Myocyte (in vitro differentiated cells): ENCODE measurements around the gene KRTAP5-7. TPM values are rescaled to one million over a fixed set of nuclear protein-coding genes. Genes with fewer than 3 reads are reported as not detected.
"Not testable (repeated sequence)": the region's sequence is repeated elsewhere in the genome, so short reads cannot be mapped to it uniquely, and the experiment has no call there.

Source experiments
- DNase-seq: peaks from one replicate; pipeline ENCODE4 v3.0.0-alpha.2; 2012; ENCODE audit warnings: low read depth
- total RNA-seq: library from RNA; depleted of rRNA; stranded (reverse); fragments of >200 nt; gene quantifications from 2 replicates; pipeline ENCODE4 v1.2.3, GENCODE V29; 2014

The KRTAP5-7 gene
- total RNA-seq, 1 donor from 2014 or later = not detected

GRCh38 chr11:71556018-71556417 is 29.0 kb downstream of the KRTAP5-7 start:
- DNase-seq = no peak

- DNase-seq = no peak
These were observed 30.2 kb downstream of the KRTAP5-7 start for GRCh38 chr11:71557257-71557656.

- DNase-seq = no peak
These were observed 31.9 kb downstream of the KRTAP5-7 start for GRCh38 chr11:71558996-71559395.

- no peak for DNase-seq
These were observed 35.1 kb downstream of the KRTAP5-7 start for GRCh38 chr11:71562120-71562519.

GRCh38 chr11:71563406-71563805 is 36.3 kb downstream of the KRTAP5-7 start:
- DNase-seq = peak; percentile 78

GRCh38 chr11:71564430-71564829 is 37.4 kb downstream of the KRTAP5-7 start:
- no peak for DNase-seq

GRCh38 chr11:71565263-71565662 is 38.2 kb downstream of the KRTAP5-7 start, which contains the start of gene KRTAP5-10:
TSS of gene KRTAP5-10 (plus strand) at chr11:71565563. CDS start at chr11:71565588, 25 bp downstream.
- no peak for DNase-seq

- no peak for DNase-seq
These were observed 39.1 kb downstream of the KRTAP5-7 start for GRCh38 chr11:71566081-71566620.

GRCh38 chr11:71566626-71567599 is 39.8 kb downstream of the KRTAP5-7 start:
- DNase-seq = not testable (repeated sequence)

- not testable (repeated sequence) for DNase-seq
These were observed 40.6 kb downstream of the KRTAP5-7 start for GRCh38 chr11:71567633-71568032.

GRCh38 chr11:71568704-71569349 is 41.8 kb downstream of the KRTAP5-7 start:
- peak; percentile 7 for DNase-seq

GRCh38 chr11:71571101-71571850 is 44.2 kb downstream of the KRTAP5-7 start:
- not testable (repeated sequence) for DNase-seq

GRCh38 chr11:71572811-71573210 is 45.7 kb downstream of the KRTAP5-7 start:
- no peak for DNase-seq

GRCh38 chr11:71574418-71574817 is 47.4 kb downstream of the KRTAP5-7 start:
- DNase-seq = no peak

- DNase-seq = no peak
These were observed 48.8 kb downstream of the KRTAP5-7 start for GRCh38 chr11:71575723-71576424.

- not testable (repeated sequence) for DNase-seq
These were observed 49.8 kb downstream of the KRTAP5-7 start for GRCh38 chr11:71576688-71577465.

- no peak for DNase-seq
These were observed 50.5 kb downstream of the KRTAP5-7 start for GRCh38 chr11:71577469-71578004.
